ENCODE measurements around the gene ADARB2. TPM values are rescaled to one million over a fixed set of nuclear protein-coding genes. Genes with fewer than 3 reads are reported as not detected.

ADARB2 gene
- total and polyA plus RNA-seq, 10 of the 15 experiments (the other 5 are each of a cell fraction or from before 2014, with no cell fraction given), result 0.02 to 4.1 (median 0.76) TPM

- TF ChIP-seq E2F4 (IDR thresholded peaks at IDR 0.05; ENCODE audit: low read depth, low read length), result no peak
- TF ChIP-seq RCOR1 (conservative IDR thresholded peaks at IDR 0.05; ENCODE audit: low read depth, low read length), result no peak
- TF ChIP-seq IRF4 (IDR thresholded peaks at IDR 0.05; ENCODE audit: low read depth, low read length), result no peak
- no peak for TF ChIP-seq PAX8 (IDR thresholded peaks at IDR 0.05)
- TF ChIP-seq NFYB (IDR thresholded peaks at IDR 0.05; ENCODE audit: insufficient read depth, low read depth, low read length), result no peak
- TF ChIP-seq SUPT20H (IDR thresholded peaks at IDR 0.05; ENCODE audit: borderline replicate concordance, control insufficient read depth, low read depth, low read length), result no peak
- no peak for TF ChIP-seq ZNF217 (IDR thresholded peaks at IDR 0.05)
- TF ChIP-seq, protein P1, sequence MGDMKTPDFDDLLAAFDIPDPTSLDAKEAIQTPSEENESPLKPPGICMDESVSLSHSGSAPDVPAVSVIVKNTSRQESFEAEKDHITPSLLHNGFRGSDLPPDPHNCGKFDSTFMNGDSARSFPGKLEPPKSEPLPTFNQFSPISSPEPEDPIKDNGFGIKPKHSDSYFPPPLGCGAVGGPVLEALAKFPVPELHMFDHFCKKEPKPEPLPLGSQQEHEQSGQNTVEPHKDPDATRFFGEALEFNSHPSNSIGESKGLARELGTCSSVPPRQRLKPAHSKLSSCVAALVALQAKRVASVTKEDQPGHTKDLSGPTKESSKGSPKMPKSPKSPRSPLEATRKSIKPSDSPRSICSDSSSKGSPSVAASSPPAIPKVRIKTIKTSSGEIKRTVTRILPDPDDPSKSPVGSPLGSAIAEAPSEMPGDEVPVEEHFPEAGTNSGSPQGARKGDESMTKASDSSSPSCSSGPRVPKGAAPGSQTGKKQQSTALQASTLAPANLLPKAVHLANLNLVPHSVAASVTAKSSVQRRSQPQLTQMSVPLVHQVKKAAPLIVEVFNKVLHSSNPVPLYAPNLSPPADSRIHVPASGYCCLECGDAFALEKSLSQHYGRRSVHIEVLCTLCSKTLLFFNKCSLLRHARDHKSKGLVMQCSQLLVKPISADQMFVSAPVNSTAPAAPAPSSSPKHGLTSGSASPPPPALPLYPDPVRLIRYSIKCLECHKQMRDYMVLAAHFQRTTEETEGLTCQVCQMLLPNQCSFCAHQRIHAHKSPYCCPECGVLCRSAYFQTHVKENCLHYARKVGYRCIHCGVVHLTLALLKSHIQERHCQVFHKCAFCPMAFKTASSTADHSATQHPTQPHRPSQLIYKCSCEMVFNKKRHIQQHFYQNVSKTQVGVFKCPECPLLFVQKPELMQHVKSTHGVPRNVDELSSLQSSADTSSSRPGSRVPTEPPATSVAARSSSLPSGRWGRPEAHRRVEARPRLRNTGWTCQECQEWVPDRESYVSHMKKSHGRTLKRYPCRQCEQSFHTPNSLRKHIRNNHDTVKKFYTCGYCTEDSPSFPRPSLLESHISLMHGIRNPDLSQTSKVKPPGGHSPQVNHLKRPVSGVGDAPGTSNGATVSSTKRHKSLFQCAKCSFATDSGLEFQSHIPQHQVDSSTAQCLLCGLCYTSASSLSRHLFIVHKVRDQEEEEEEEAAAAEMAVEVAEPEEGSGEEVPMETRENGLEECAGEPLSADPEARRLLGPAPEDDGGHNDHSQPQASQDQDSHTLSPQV (IDR thresholded peaks at IDR 0.05), result no peak
These were observed 138.8 kb downstream of the ADARB2 start (continued) for GRCh38 chr10:1598393-1599153.

Measured in GM12878 (cell line).